Ovary (tissue), 3 donors: ENCODE measurements around the gene PAK5.

Source experiments
- EP300 ChIP-seq: sonication (generic); formaldehyde crosslinking; IDR thresholded peaks from one replicate; pipeline ENCODE4 v1.6.1; 2017; ENCODE audit warnings: antibody characterized with exemption
- POLR2A ChIP-seq: fragments of 450-650 bp; IDR thresholded peaks from one replicate; pipeline ENCODE4 v1.6.1; 2017; ENCODE audit warnings: antibody characterized with exemption, mild to moderate bottlenecking, moderate library complexity
- TF ChIP-seq, protein P1 (sequence below), 3 donors: fragments of 450-650 bp in 2 of 3; fragments of 200-600 bp in 1 of 3; IDR thresholded peaks; one replicate each; pipeline versions ENCODE4 v1.5.1 to v1.8.0; 2016 to 2022; ENCODE audit warnings: antibody characterized with exemption in 3 of 3, mild to moderate bottlenecking in 1 of 3
- donor health status: DM: no; HTN: no; CAD: no.

DNA sequence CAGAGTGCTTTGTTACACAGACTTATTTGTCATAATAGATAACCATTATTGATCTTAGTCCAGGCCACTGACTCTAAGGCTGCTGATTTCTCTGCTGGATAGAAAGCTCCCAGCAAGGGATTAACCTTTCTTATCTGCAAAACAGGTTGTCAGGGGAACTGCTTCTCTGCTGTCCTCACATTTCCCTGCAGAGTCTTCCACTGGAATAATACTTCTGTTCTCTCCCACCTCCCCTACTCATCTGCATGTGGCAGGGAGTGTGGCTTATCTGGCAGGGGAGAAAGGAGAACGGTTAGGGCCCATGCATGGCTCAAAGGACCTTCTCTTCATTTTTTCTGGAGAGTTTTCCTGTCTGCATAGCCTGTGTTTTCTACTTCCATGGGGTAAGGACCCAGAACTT, 238.3 kb downstream of the PAK5 start:
- TF ChIP-seq EP300 = no peak
- TF ChIP-seq, protein P1, sequence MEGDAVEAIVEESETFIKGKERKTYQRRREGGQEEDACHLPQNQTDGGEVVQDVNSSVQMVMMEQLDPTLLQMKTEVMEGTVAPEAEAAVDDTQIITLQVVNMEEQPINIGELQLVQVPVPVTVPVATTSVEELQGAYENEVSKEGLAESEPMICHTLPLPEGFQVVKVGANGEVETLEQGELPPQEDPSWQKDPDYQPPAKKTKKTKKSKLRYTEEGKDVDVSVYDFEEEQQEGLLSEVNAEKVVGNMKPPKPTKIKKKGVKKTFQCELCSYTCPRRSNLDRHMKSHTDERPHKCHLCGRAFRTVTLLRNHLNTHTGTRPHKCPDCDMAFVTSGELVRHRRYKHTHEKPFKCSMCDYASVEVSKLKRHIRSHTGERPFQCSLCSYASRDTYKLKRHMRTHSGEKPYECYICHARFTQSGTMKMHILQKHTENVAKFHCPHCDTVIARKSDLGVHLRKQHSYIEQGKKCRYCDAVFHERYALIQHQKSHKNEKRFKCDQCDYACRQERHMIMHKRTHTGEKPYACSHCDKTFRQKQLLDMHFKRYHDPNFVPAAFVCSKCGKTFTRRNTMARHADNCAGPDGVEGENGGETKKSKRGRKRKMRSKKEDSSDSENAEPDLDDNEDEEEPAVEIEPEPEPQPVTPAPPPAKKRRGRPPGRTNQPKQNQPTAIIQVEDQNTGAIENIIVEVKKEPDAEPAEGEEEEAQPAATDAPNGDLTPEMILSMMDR (IDR thresholded peaks at IDR 0.05) = no peak
- TF ChIP-seq POLR2A = no peak
